Hair follicular keratinocyte (primary cell): Measurements from ENCODE around the gene FOSB. TPM values are rescaled to one million over a fixed set of nuclear protein-coding genes. Genes with fewer than 3 reads are reported as not detected.

Experiments
- total RNA-seq: library from RNA; depleted of rRNA; stranded (reverse); fragments of >200 nt; gene quantifications from 2 replicates; pipeline ENCODE4 v1.2.3, GENCODE V29; 2015

The FOSB gene
- 6.6 and 7.5 TPM in 2 replicates for total RNA-seq

DNA sequence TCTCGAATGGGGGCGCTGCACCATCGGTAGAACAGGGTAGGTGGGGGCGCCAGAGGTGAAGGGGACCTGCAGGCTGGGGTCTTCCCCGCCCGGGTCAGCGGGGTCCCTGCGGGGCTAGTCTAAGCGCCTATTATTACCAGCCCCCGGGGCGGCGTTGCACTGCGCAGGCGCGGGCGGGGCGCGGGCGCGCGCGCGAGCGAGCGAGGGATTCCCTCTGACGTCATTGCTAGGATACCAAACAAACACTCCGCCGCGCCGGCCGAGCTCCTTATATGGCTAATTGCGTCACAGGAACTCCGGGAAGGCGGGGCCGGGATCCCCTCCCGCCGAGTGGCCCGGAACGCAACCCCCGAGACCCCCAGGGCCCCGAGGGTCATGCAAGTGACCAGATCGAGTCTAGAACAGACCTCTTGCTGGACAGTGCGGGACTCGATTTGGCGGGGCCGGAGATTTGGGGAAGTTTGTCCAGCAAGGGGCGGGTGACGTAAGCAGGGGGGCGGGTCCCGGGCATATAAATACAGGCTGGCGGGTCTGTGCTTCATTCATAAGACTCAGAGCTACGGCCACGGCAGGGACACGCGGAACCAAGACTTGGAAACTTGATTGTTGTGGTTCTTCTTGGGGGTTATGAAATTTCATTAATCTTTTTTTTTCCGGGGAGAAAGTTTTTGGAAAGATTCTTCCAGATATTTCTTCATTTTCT is at the start of gene FOSB:
FOSB (plus strand) TSS at position 541 of the 703 bp plus-strand sequence. CDS start 591 bp downstream, outside the sequence.

DNA sequence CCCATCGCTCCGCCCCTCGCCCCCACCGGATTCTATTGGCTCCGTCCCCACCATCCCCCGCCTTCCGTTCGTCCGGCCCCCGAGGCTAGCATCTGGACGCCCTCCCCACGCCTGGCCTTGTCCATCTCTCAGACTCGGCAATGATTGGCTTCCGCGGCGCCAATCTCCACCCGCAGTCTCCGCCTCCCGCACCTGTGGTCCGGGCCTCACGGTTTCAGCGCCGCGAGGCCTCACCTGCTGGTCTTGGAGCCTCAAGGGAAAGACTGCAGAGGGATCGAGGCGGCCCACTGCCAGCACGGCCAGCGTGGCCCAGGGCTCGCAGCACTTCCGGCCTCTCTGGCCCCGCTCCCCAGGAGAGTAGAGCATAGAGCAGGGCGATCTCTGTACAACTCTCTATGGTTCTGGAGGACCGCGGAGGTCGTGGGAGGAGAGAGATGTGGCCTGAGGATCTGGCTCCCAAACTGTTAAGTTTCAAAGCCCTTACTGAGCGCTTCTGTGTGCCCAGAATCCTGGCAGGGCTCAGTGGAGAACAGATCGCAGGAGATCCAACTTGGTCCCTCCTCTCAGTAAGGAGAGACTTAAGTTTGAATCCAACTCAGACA is 44.1 kb upstream of the FOSB start, which contains the start of gene ERCC1:
ERCC1 (minus strand) TSS at position 329 of the 602 bp plus-strand sequence. CDS start 543 bp downstream, outside the sequence.

DNA sequence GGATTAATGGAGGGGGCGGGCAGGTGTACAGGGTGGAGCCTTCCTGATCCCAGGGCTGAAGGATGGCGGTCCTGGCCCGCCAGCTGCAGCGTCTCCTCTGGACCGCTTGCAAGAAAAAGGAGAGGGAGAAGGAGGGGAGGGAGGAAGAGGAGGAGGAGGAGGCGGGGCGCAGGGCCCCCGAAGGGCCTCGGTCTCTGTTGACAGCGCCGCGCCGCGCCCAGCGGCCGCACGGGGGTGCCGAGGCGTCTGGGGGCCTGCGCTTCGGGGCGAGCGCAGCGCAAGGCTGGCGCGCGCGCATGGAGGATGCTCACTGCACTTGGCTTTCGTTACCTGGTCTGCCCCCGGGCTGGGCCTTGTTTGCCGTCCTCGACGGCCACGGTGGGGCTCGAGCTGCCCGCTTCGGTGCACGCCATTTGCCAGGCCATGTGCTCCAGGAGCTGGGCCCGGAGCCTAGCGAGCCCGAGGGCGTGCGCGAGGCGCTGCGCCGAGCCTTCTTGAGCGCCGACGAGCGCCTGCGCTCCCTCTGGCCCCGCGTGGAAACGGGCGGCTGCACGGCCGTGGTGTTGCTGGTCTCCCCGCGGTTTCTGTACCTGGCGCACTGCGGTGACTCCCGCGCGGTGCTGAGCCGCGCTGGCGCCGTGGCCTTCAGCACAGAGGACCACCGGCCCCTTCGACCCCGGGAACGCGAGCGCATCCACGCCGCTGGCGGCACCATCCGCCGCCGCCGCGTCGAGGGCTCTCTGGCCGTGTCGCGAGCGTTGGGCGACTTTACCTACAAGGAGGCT is 30.8 kb downstream of the FOSB start, which contains the start of gene PPM1N:
PPM1N (plus strand) TSS at position 33 of the 785 bp plus-strand sequence; CDS start at position 63, 30 bp downstream.

DNA sequence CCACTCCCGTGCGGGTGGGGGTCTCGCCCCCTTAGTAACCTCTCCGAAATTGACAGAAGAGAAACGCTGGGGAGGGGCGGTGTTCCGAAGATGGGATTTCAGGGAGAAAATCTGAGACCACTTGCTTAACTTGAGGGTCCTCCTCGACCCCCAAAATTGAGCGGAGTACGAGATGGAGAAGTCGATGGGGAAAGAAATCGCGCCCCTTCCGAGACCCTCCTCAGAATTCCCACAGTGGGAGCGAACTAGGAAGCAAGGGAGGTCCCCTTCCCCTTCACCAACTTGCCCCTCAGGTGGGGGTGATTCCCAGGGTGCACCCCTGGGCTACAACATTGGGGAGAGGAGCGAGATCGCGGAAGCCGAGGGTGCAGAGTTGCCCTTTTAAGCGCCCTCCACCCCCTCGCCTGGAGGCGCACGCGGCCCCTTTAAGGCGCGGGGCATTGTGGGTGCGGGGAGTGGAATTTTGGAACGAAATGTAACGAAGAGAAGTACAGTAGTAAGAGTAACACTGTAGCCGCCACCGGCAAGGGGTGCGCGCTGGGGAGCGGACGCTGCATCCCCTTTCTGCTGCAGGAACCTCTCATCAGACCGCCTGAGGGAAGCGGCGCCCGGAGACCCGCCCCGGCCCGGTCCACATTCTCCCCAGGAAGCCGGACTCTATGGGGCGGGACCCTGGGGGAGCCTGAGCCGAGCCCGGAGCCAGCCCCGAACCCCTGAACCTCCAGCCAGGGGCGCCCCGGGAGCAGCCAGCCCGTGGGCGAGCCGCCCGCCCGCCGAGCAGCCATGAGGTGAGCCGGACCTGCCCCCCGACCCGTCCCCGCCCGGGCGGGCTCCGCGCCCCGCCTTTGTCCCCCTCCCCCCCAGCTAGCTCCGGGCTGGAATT is 39.4 kb downstream of the FOSB start, which contains the start of gene VASP:
VASP (plus strand) TSS at position 491 of the 883 bp plus-strand sequence; CDS start at position 784, 293 bp downstream.

Other genes starting within 250 kb of the FOSB start
- gene EXOC3L2, start 222.6 kb upstream of the FOSB start, total RNA-seq = 0.38 and 2.0 TPM in 2 replicates
- gene MARK4, start 216.7 kb upstream of the FOSB start, total RNA-seq = 19.8 and 21.3 TPM in 2 replicates
- gene CKM, start 145.1 kb upstream of the FOSB start, total RNA-seq = not detected in 2 replicates
- 49.6 and 69.6 TPM in 2 replicates for gene KLC3, start 127.2 kb upstream of the FOSB start, total RNA-seq
- 12.9 and 18.0 TPM in 2 replicates for gene ERCC2, start 97.4 kb upstream of the FOSB start, total RNA-seq
- gene PPP1R13L, start 62.9 kb upstream of the FOSB start, total RNA-seq = 93.5 and 112 TPM in 2 replicates
- 10.3 and 17.2 TPM in 2 replicates for gene POLR1G, start 61.4 kb upstream of the FOSB start, total RNA-seq
- gene ERCC1, start 44.1 kb upstream of the FOSB start, total RNA-seq = 209 and 217 TPM in 2 replicates
- 6.7 and 16.6 TPM in 2 replicates for gene RTN2, start 29.1 kb downstream of the FOSB start, total RNA-seq
- 1.9 and 4.1 TPM in 2 replicates for gene PPM1N, start 30.4 kb downstream of the FOSB start, total RNA-seq
- 153 and 157 TPM in 2 replicates for gene VASP, start 39.5 kb downstream of the FOSB start, total RNA-seq
- 9.7 and 13.0 TPM in 2 replicates for gene OPA3, start 116.8 kb downstream of the FOSB start, total RNA-seq
- not detected in 2 replicates for gene GPR4, start 134.2 kb downstream of the FOSB start, total RNA-seq
- 74.6 and 132 TPM in 2 replicates for gene EML2, start 171.4 kb downstream of the FOSB start, total RNA-seq
- 0.15 and 1.4 TPM in 2 replicates for gene GIPR, start 200.2 kb downstream of the FOSB start, total RNA-seq
- gene SNRPD2, start 224.0 kb downstream of the FOSB start, total RNA-seq = 339 and 436 TPM in 2 replicates
- 30.1 and 35.1 TPM in 2 replicates for gene QPCTL, start 224.7 kb downstream of the FOSB start, total RNA-seq